DOHH2 (cell line): ENCODE measurements around the gene DPYD.

Experiments used
- EZH2phosphoT487 ChIP-seq: fragments of 200-600 bp; sonication (generic); IDR thresholded peaks from 2 replicates; pipeline ENCODE4 v1.6.1; 2017; ENCODE audit warnings: borderline replicate concordance, mild to moderate bottlenecking, antibody characterized with exemption, low read length, moderate library complexity, mixed read lengths
- TF ChIP-seq, protein P1 (sequence below): fragments of 200-600 bp; sonication (generic); IDR thresholded peaks from one replicate; pipeline ENCODE4 v1.5.1; 2014; ENCODE audit warnings: antibody characterized with exemption, mild to moderate bottlenecking, low read depth, low read length; ENCODE audit not compliant: poor library complexity, severe bottlenecking

GRCh38 chr1:97947695-97948094, 26.9 kb upstream of the DPYD start:
- TF ChIP-seq, protein P1, sequence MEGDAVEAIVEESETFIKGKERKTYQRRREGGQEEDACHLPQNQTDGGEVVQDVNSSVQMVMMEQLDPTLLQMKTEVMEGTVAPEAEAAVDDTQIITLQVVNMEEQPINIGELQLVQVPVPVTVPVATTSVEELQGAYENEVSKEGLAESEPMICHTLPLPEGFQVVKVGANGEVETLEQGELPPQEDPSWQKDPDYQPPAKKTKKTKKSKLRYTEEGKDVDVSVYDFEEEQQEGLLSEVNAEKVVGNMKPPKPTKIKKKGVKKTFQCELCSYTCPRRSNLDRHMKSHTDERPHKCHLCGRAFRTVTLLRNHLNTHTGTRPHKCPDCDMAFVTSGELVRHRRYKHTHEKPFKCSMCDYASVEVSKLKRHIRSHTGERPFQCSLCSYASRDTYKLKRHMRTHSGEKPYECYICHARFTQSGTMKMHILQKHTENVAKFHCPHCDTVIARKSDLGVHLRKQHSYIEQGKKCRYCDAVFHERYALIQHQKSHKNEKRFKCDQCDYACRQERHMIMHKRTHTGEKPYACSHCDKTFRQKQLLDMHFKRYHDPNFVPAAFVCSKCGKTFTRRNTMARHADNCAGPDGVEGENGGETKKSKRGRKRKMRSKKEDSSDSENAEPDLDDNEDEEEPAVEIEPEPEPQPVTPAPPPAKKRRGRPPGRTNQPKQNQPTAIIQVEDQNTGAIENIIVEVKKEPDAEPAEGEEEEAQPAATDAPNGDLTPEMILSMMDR: no peak
- no peak for TF ChIP-seq EZH2phosphoT487
